GM12801 (cell line): ENCODE measurements around the gene PHACTR1.

Source experiments
- TF ChIP-seq, protein P1 (sequence below): IDR thresholded peaks from one replicate; pipeline ENCODE4 v1.5.1; 2011; ENCODE audit warnings: control low read depth; ENCODE audit not compliant: insufficient read length; ENCODE audit errors: extremely low read depth

Gene PHACTR1

DNA sequence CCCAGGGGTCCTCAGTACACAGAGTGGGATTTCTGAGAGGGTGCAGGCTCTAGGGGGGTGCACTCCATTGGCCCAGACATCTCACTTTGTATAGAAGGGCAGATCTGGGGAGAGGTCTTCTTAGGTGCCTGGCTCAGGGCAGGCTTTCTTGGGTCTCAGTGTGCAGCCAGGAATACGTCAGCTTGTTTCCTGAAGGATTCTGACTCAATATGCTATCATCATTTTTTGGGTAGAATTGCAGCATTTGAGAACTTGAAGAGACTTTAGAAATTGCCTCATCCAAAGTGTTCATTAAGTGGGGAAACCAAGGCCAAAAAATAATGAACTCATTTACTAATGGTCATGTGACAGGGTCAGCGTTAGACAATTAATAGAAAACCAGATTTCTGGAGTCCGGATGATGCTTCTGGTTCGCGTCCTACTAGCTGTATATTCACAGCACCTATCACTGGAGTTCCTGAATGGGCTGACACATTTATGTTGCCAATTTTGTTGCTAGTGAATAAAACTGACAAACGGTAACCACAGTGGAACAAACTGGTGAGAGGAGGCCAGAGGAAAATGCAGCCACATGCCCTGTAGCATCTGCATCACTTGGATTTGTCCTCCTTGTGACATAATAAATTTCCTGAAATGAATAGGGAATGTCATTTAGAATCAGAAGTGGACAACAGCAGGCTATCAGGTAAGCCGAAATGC, 372.9 kb downstream of the PHACTR1 start:
- TF ChIP-seq, protein P1, sequence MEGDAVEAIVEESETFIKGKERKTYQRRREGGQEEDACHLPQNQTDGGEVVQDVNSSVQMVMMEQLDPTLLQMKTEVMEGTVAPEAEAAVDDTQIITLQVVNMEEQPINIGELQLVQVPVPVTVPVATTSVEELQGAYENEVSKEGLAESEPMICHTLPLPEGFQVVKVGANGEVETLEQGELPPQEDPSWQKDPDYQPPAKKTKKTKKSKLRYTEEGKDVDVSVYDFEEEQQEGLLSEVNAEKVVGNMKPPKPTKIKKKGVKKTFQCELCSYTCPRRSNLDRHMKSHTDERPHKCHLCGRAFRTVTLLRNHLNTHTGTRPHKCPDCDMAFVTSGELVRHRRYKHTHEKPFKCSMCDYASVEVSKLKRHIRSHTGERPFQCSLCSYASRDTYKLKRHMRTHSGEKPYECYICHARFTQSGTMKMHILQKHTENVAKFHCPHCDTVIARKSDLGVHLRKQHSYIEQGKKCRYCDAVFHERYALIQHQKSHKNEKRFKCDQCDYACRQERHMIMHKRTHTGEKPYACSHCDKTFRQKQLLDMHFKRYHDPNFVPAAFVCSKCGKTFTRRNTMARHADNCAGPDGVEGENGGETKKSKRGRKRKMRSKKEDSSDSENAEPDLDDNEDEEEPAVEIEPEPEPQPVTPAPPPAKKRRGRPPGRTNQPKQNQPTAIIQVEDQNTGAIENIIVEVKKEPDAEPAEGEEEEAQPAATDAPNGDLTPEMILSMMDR: no peak

- TF ChIP-seq, protein P1: no peak
These were observed 374.6 kb downstream of the PHACTR1 start for GRCh38 chr6:13091192-13091591.

GRCh38 chr6:13094781-13095425, 378.3 kb downstream of the PHACTR1 start:
- TF ChIP-seq, protein P1: no peak

DNA sequence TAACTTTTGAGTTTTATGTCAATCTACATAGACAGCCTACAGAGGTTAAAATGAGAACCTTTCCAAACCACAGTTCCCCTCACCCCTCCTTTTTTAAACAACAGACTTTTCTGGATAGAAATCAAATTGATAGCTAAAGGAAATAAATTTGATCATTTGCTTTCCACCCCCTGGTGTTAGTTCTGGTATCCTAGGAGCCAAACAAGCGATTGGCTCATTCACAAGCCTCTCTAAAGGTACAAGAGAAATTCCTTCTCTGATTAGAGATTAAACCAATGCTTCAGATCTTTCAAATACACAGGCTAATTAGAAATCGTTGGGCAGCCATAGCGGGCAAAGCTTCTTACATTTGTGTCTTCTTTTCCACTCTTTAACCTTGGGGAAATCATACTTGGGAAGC, 379.5 kb downstream of the PHACTR1 start:
- TF ChIP-seq, protein P1: no peak

DNA sequence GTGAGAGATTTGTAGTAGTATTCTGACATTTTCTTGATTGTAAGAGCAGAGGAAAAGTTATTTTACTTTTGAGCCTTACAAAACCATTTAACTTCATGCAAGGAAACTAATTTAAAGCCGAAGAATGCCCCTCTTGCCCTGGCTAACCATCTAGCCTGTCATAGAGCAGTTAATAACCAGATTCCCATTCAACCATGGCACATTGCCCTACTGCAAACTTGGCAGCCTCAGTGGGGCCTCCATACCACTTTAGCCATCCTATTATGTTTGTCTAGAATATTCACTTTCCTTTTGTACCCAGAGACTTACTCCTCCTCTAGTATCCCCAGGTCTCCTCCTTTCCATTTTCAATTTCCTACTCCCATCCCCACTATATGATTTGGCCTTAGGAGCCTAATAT, 380.9 kb downstream of the PHACTR1 start:
- TF ChIP-seq, protein P1: no peak

DNA sequence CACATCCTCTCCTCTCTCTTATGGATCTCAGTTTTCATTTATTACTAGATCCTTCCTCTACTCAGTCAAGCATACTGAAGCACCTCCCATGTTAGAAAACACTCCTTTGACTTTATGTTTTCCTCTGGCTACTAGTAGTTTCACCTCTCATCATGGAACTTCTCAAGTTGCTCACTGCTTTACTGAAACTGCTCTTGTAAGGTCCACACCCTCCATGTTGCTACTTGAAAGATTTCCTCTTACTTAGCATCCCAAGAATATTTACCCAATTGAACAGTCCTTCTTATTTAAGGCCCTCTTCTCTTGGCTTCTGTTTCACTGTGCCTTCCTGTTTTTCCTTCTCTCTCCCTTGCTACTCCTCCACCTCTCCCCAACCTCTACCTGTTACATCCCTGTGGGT, 381.4 kb downstream of the PHACTR1 start:
- TF ChIP-seq, protein P1: no peak

- TF ChIP-seq, protein P1: no peak
These were observed 382.4 kb downstream of the PHACTR1 start for GRCh38 chr6:13098793-13099570.
